HG03521 (cell line): ENCODE data around the gene ARPC1B.
"Not testable (repeated sequence)": the region's sequence is repeated elsewhere in the genome, so short reads cannot be mapped to it uniquely, and the experiment has no call there.

Source experiments
- ATAC-seq: cut with Tn5 transposase; IDR thresholded peaks from one replicate; pipeline ENCODE4 v1.9.1; 2021; ENCODE audit warnings: mild to moderate bottlenecking, moderate library complexity; ENCODE audit not compliant: unreplicated experiment

The ARPC1B gene

DNA sequence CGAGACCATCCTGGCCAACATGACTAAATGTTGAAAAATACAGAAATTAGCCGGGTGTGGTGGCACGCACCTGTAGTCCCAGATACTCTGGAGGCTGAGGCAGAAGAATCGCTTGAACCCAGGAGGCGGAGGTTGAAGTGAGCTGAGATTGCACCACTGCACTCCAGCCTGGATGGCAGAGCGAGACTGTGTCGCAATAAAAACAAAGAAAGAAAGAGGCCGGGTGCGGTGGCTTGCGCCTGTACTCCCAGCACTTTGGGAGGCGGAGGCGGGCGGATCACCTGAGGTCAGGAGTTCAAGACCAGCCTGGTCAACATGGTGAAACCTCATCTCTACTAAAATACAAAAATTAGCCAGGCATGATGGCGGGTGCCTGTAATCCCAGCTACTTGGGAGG lies 12.7 kb downstream of the ARPC1B start:
- ATAC-seq: not testable (repeated sequence)

DNA sequence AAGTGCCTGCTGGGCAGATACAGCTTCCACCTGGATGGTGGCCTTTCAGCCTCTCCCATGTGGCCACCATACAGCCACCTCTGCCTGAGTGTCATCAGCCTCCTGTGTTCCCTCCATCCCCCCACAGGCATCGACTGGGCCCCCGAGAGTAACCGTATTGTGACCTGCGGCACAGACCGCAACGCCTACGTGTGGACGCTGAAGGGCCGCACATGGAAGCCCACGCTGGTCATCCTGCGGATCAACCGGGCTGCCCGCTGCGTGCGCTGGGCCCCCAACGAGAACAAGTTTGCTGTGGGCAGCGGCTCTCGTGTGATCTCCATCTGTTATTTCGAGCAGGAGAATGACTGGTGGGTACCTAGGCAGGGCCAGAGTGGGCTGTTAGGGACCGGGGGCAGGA lies 13.4 kb downstream of the ARPC1B start:
- no peak for ATAC-seq

DNA sequence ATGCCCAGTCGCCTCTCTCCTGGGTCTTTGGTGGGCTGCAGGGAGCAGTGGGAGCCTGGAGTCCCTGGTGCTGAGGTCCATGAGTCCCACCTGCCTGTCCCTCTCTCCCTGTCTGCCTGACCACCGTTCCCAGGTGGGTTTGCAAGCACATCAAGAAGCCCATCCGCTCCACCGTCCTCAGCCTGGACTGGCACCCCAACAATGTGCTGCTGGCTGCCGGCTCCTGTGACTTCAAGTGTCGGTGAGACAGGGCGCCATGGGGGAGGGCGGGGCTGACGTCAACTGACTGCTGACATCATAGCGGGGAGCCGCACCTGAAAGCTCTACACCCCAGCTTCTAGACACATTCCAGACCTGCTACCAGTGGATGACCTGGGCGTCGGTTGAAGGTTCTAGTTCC lies 15.2 kb downstream of the ARPC1B start:
- ATAC-seq: no peak

DNA sequence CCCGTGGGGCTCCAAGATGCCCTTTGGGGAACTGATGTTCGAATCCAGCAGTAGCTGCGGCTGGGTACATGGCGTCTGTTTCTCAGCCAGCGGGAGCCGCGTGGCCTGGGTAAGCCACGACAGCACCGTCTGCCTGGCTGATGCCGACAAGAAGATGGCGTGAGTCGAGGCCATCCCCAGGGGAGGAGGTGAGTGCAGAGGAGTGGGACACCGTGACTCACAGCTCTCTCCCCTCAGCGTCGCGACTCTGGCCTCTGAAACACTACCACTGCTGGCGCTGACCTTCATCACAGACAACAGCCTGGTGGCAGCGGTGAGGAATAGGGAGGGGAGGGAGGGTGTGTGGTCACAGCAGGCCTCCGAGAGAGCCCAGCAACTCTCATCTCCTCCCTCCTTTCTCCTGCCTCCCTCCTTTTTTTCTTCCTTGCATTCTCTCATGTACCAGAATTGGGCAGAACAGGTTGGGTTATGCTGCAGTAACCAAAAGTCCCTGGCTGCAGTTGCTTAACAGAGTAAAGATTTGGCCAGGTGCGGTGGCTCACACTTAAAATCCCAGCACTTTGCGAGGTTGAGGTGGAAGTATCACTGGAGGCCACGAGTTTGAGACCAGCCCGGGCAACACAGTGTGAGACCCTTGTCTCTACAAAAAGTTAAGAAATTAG lies 16.5 kb downstream of the ARPC1B start:
- ATAC-seq: no peak

DNA sequence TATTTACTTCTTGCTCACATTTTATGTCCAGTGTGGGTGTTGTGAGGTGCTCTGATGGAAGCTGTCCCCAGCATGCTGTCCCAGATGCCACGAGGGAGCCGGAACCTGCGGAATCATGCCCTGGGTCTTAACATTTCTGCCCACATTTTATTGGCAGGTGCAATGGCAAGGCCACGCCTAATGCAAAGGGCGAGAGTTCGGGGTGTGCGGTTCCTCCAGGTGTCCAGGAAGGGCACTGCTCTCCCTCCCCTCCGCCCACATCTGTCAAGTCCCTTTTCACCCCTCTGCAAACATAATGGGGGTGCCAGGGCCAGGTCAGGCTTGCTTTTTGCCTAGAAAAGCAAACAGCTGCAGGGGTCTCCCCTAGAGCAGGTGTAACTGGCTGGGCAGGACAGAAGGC lies 17.5 kb downstream of the ARPC1B start:
- no peak for ATAC-seq

DNA sequence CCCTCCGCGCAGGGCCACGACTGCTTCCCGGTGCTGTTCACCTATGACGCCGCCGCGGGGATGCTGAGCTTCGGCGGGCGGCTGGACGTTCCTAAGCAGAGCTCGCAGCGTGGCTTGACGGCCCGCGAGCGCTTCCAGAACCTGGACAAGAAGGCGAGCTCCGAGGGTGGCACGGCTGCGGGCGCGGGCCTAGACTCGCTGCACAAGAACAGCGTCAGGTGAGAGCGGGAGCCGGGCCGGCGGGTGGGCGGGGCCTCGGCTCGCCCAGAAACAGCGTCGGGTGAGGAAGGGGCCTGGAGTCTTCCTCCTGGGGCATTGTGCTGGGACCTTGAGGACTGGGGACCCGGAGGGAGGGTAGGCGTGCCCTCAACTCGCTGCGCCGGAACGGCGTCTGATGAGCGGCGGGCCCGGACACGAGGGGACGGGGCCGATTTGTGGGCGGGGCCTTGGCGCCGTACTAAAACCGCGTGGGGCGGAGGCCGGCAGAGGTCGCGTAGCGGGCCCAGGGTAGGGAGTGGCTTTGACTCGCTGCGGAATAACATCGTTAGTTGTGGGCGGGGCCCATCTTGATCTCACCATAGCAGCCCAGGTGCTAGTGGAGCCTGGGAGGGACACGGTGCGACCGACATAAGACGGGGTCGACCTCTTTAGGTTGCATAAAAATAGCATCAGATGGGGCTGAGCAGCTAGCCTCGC lies 18.3 kb downstream of the ARPC1B start:
- ATAC-seq: peak; percentile 74

DNA sequence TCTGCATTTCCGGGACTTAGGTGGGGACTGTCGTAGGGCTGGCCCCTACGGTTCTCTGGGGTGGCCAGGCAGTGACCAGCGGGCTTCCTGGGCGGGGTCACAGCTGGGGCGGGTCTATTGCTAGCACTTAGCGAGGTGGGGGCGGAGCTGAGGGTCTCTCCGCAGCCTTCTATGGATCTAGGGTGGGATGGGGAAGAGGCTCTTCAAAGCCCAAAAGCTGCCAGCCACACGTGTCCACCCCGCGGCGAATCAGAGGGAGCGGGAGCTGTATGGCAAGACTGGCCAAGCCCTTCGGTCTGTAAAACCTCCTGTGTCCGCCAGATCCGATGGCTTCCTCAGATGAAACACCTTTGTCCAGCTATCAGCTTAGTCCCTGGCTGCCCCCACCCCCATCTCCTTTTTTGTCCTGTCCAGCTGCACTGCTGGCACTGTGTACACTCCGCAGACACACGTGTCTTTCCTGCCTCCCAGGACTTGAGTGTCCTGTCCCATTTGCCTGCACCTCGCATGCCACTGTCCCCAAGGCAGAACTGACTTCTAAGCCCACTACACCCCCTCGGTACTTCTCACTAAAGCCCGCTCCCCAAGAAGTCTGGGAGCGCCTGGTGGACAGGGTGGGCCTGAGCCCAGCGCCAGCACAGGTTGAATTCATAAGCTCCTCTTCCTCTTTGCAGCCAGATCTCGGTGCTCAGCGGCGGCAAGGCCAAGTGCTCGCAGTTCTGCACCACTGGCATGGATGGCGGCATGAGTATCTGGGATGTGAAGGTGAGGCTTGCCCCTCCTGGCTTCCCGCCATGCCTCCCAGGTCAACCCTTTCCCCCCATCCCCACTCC lies 19.0 kb downstream of the ARPC1B start:
- ATAC-seq: no peak

DNA sequence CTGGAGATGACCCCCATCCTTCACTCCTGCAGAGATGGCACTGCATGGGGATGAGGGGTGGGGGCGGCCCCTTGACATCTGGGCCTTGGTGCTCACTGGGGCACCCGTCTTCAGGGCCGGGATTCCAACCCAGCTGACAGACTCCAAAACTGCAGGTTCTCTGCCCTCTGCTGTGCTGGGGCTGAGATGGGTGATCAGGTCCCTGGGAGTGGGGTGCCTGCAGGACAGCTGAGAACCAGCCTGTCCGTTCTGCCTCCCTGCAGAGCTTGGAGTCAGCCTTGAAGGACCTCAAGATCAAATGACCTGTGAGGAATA lies 19.6 kb downstream of the ARPC1B start:
- ATAC-seq: no peak

DNA sequence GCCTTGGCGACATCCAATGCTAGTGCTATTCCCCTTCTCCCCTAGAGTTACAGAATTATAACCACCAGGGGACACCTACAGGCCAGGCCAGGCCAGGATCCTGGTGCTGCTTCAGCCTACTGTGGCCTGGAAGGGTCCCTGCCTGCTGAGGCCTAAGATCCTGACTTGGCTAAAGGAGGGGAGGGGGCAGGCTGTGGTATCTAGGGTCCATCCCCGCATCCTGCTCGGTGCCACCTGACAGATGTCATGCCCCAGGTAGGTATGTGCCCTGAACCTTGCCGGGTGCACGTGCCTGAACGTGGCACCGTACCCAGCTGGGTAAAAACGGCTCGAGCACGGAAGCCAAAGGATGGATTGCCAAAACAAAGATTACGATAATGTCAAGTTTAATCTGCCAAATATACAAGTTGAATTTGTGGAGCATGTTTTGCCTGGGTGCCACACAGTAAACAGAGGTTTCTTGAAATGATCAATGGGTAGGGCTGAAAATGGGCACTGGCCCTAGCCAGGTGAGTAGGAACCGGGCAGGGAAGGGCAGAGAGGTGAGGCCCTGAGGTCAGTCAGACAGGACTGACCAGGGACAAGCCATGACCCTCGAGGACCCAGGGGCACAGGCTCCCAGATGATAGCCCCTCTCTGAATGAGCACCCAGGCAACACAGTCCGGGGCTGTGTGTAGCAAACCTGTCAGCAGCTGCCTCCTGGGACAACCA lies 21.2 kb downstream of the ARPC1B start:
- ATAC-seq: no peak

DNA sequence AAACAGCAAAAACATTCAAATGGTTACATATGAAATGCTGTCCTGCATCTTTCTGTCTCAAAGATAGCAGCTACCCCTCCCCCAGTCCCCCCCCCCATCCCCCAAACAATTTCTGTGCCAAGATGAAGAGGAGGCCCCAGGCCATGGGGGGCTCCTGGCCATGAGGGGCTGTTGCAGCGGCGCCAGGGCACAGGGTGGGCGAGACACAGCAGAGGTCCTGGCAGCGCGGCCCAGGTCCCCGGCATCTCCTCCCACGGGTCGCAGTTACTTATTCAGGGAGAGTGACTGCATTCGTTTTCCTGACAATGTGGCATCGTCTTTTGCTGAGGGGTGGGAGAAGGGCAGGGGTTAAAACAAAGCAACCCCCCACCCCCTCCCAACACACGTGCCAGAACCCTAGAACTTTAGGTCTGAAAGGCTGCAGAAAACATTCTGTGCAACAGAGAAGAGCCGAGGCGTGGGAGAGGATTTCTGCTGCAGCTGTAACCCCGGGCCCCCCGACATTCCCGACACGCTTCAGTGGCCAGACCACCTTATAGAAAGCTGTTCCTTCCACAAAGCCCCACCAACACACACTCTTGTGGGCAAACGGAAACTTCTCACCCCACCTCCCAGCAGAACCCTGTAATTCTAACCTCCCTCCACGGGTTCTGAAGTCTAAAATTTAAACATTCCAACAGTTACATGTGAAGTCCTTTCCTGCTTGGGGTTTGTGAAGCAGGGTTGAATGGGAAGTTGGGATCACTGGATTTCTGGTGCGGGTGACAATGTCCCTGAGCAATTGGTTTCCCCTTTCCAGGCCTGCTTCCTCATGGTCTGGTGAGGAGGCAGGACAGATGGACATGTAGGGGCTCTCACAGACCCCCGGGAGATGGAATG lies 22.1 kb downstream of the ARPC1B start:
- ATAC-seq: no peak

DNA sequence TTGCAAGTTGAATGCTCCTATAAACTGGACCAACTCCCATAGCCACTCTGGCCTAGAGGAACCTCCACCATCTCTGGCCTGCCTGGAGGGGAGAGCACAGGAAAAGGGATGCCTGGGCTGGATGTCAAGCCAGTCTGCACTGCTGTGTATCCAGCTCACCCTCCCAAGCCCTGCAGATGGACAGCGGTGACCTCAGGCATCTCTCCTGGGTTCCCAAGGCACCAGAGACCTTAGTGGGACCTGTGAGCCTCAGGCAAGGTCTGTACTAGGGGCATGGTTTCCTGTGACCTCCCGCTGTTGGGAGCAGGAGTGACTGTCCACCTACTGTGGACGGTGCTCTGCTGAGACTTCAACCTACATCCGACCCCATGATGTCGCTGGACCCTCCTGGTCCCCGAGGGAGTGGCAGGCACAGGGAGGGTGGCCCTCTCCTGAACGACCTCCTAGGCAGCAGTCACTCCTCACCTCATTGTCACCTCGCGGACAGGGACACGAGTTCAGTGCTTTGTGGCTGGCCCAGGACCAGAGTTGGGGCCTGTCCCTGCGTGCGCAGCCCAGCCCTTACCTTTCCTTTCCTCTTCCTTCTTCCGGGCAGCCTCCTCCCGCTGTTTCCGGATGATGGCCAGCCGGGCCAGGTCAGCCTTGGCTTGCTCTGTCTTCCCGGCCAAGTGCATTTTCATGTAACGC lies 22.9 kb downstream of the ARPC1B start:
- no peak for ATAC-seq

DNA sequence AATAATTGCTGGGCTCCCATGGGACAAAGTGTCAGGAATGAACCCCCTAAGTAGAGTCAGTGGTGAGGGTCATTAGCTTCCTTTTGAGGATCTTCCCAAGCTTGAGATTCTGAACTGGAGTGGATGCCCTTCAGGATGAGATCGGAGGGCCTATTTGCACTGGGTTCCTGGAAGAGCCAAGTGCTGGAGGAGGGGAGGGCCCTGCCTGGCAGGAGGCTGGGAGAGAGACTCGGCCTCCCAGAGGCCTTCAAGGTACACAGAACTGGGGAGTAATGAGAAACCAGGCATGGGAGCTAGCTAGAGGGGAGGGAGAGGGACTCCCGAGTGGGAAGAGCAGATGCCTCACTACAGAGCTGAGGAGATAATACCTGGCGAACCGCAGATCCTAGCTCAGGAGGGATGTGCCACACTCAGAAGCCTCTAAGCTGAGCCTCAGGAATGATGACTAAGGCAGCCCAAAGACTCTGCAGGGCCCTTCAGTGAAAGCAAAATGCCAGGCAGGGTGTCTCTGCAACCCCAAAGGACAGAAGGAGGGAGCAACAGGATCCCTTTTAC lies 24.4 kb downstream of the ARPC1B start:
- no peak for ATAC-seq

DNA sequence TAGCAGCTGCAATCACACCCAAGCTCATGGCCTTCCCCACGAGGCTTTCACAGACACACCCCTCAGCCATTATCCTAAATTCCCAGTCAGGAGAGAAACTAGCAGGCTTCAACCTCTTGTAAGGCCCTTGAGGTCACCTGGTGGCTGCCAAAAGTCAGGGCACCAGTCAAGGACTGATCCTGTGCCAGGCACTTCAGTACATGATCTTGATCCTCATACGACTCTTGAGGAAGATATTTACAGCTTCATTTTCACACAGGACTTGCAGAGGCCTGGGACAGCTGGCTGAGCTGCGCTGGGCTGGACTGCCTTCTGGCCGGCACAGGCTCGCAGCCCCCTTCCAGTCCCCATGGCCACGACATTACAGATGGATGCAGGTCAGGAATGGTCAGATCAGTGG lies 25.1 kb downstream of the ARPC1B start:
- no peak for ATAC-seq

DNA sequence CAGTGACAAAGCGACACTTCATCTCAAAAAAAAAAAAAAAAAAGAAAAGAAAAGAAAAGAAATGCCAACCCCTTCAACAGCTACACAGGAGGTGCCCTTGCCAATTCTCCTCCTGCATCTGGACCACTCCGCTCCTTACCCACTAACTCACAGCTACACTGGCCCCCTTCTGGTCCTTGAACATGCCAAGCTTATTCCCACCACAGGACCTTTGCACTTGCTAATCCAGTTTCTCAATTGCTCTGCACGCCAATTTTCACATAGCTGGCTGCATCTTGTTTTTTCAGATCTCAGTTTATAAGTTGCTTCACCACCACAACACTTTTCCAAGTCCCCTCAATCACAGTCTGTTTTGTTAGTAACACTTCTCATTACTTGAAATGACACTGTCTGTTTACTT lies 28.3 kb downstream of the ARPC1B start:
- no peak for ATAC-seq

DNA sequence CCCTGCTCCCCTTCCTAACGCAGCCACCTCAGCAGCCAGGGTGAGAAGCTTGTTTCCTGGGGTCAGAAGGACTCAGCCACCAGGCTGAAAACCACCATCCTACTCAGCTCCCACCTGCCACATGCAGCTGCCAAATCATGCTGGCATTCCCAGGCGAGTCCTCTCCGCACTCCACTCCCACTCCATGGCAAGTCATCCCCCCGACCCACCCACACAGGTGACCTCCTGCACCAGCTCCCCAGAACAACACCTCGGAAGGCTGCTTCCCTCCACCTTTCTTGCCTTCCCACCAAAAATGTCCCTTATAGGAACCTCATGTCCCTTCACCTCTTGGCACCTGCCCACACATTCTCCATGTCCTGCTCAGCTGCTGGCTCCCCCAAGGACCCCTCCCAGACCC lies 29.2 kb downstream of the ARPC1B start:
- no peak for ATAC-seq

DNA sequence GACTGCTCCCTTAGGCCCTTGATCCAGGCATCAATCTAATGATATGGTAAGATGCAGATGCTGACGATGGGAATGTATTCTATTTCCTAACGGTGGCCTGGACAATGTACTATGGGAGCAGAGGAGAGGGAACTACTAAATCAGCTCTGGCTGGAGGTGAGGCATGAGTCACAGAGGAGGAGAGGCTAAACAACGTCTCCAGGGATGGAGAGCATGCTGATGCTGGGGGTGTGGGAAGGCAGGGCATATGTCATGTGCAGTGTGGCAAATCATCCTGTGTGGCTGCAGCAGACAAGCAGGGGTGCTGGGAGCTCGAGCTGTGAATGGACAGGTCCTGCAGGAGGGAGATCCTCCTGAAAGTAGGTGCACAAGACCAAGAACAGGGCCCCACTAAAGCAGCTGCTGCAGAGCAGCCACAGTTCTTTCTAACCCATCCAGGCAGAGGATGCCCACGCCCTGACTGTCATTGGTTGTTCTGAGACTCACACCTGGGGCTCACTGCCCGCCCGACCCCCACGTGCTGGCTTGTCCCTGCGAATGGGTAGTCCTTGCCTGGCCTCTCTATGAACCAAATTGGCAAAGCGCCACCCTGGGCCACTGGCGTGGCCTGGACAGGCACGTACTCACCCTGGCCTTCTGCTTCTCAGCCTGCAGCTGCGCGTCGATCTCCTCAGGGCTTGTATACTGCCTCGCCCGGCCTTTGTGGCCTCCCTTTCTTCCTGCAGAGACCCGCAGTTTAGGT lies 29.9 kb downstream of the ARPC1B start:
- ATAC-seq: no peak

DNA sequence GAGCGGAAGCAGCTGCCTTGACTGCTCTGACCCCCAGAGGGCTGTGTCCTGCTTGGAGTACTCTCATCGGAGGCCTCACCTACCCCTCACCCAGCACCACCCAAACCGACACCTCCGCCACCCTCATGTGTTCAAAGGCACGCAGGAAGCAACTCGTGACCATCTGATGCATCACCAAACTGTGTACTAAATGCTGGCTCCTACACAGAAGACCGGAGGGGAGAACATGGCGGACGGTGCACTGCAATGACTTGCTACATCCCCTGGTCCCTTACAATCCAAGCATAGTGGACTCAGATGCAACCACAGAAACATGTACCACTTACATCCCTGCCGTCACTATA lies 30.4 kb downstream of the ARPC1B start:
- no peak for ATAC-seq

DNA sequence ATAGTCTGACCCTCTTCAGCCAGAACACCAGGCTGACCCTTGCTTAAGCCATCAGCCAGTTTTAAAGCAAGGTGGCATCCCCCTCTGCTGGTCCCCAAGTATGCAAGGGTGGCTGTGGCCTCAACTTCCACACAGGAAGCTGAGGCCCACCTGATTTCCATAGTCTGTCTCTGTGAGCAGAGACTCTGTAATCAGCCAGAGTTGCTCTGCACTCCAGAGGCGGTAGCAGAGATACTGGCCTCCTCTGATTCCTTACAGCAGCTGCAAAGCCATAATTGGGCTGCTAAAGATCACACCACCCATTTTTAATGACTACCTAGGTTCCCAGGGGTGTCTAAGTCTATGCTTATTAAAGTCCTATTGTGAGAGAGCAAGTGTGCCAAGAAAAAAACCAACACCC lies 32.0 kb downstream of the ARPC1B start:
- ATAC-seq: no peak

DNA sequence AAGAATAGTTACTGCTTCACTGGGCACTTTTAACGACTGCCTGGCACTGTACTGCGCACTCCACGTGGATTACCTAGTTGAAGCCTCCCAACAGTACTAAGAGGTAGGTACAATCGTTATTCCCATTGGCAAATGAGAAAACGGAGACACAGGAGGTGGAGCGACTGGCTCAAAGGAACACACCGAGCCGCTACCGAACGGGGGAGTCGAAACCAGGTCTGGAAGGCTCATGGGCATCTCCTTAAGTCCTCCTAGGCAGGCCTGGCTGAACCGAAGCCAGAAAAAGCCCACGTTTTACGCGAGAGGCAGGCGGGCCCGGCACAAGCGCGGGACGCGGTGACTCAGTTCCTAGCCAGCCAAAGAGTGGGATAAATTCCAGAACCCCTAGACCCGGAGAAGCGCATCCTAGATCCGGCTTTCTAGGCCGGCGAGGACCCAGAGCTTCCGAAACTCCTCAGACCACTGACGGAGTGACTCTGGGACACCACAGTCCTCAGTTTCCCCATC lies 33.4 kb downstream of the ARPC1B start:
- ATAC-seq: no peak
